H1 (cell line): ENCODE data around the gene CMYA5. TPM values are rescaled to one million over a fixed set of nuclear protein-coding genes. Genes with fewer than 3 reads are reported as not detected.

Experiments
- CREB1 ChIP-seq: IDR thresholded peaks from 2 replicates; pipeline ENCODE4 v1.6.1; 2012; ENCODE audit warnings: inconsistent platforms
- POLR2A ChIP-seq, 2 experiments: IDR thresholded peaks; 1 replicate in 1 of 2; 2 replicates in 1 of 2; pipeline ENCODE4 v1.6.1; 2011; ENCODE audit warnings: low read depth in 2 of 2, low read length in 2 of 2, mild to moderate bottlenecking in 2 of 2; ENCODE audit errors: control extremely low read depth in 1 of 2
- SUZ12 ChIP-seq: fragments of 200-600 bp; sonication (generic); IDR thresholded peaks from 2 replicates; pipeline ENCODE4 v1.6.1; 2012; ENCODE audit warnings: mild to moderate bottlenecking, inconsistent platforms, low read length, moderate library complexity, mixed read lengths
- USF2 ChIP-seq: IDR thresholded peaks from 2 replicates; pipeline ENCODE4 v1.6.1; 2011; ENCODE audit warnings: low read length, improper control_type of control experiment
- polyA plus RNA-seq, 7 experiments: library from polyadenylated mRNA; depleted of rRNA in 3 of 7; stranded (reverse) in 5 of 7; unstranded in 2 of 7; fragments of >200 nt in 5 of 7; fragments of 200-250 nt in 2 of 7; gene quantifications; 1 replicate in 5 of 7; 2 replicates in 1 of 7; 4 replicates in 1 of 7; pipeline versions ENCODE4 v1.2.1 to v1.2.3, GENCODE V29; 2011 to 2013; ENCODE audit warnings: missing spikeins in 2 of 7, mixed read lengths in 2 of 7
- total RNA-seq: library from RNA; stranded (reverse); fragmentation: NEBNext Ultra II Directional; extraction: Animal tissue kit (Norgen Biotek cat#: 25700); gene quantifications from 2 replicates; pipeline ENCODE4 v1.2.1, GENCODE V29; 2021

The CMYA5 gene
- total and polyA plus RNA-seq, 2 of the 8 experiments (the other 6 are each of a cell fraction or from before 2014, with no cell fraction given): 0.88 to 0.95 TPM

- no peak for TF ChIP-seq CREB1
- no peak for TF ChIP-seq POLR2A (IDR thresholded peaks at IDR 0.05; ENCODE audit: control extremely low read depth in 1 of 2, low read depth in 2 of 2, low read length in 2 of 2)
- no peak for TF ChIP-seq SUZ12
- no peak for TF ChIP-seq USF2
Measured at GRCh38 chr5:79793722-79794121, 104.1 kb downstream of the CMYA5 start (continued).
